GM12865 (cell line): ENCODE measurements around the gene ZDHHC20.
"Not testable (repeated sequence)": the region's sequence is repeated elsewhere in the genome, so short reads cannot be mapped to it uniquely, and the experiment has no call there.

ENCODE experiments used
- DNase-seq: peaks from one replicate; pipeline ENCODE4 v3.0.0; 2010; ENCODE audit warnings: low read depth
- H3K4me3 ChIP-seq: 2 replicates; pipeline ENCODE4 v1.5.1; 2011; ENCODE audit warnings: mild to moderate bottlenecking, low read depth, low read length, control low read depth
- CTCF ChIP-seq: IDR thresholded peaks from 2 replicates; pipeline ENCODE4 v1.5.1; 2011; ENCODE audit warnings: low read length, control low read depth, low read depth, inconsistent platforms; ENCODE audit not compliant: insufficient read depth; ENCODE audit errors: missing control alignments

The ZDHHC20 gene

GRCh38 chr13:21395953-21396352 is 63.1 kb downstream of the ZDHHC20 start:
- no peak overlapping the region for H3K4me3 ChIP-seq
- no peak for DNase-seq
- no peak for TF ChIP-seq CTCF

GRCh38 chr13:21389124-21389523 is 70.0 kb downstream of the ZDHHC20 start:
- TF ChIP-seq CTCF: no peak
- H3K4me3 ChIP-seq: no peak overlapping the region
- no peak for DNase-seq

- no peak for DNase-seq
- no peak overlapping the region for H3K4me3 ChIP-seq
Observed at GRCh38 chr13:21385710-21386109, 73.4 kb downstream of the ZDHHC20 start.

GRCh38 chr13:21383090-21383489 is 76.0 kb downstream of the ZDHHC20 start:
- H3K4me3 ChIP-seq: no peak overlapping the region
- no peak for DNase-seq
- no peak for TF ChIP-seq CTCF

More at GRCh38 chr13:21385710-21386109, 73.4 kb downstream of the ZDHHC20 start:
- TF ChIP-seq CTCF: no peak

- H3K4me3 ChIP-seq, DNase-seq: not testable (repeated sequence)
Observed at GRCh38 chr13:21376998-21377985, 81.8 kb downstream of the ZDHHC20 start.

GRCh38 chr13:21372530-21372929 is 86.6 kb downstream of the ZDHHC20 start:
- TF ChIP-seq CTCF: no peak
- no peak for DNase-seq
- no peak overlapping the region for H3K4me3 ChIP-seq

- DNase-seq: no peak
- no peak for TF ChIP-seq CTCF
Observed at GRCh38 chr13:21371011-21371410, 88.1 kb downstream of the ZDHHC20 start.

More at GRCh38 chr13:21371011-21371410, 88.1 kb downstream of the ZDHHC20 start:
- H3K4me3 ChIP-seq: no peak overlapping the region
